Renal cortical epithelial cell (primary cell): ENCODE results near the gene EEF2K. TPM values are rescaled to one million over a fixed set of nuclear protein-coding genes. Genes with fewer than 3 reads are reported as not detected.

ENCODE experiments used
- DNase-seq: peaks from one replicate; pipeline ENCODE4 v3.0.0-alpha.2; 2011; ENCODE audit warnings: low read depth
- total RNA-seq: library from RNA; depleted of rRNA; stranded (reverse); fragments of >200 nt; gene quantifications from 2 replicates; pipeline ENCODE4 v1.2.3, GENCODE V29; 2014

EEF2K gene
- total RNA-seq, 1 donor from 2014 or later, result 16.9 TPM

- no peak for DNase-seq
Observed at GRCh38 chr16:22240023-22240710, 34.1 kb downstream of the EEF2K start.

DNA sequence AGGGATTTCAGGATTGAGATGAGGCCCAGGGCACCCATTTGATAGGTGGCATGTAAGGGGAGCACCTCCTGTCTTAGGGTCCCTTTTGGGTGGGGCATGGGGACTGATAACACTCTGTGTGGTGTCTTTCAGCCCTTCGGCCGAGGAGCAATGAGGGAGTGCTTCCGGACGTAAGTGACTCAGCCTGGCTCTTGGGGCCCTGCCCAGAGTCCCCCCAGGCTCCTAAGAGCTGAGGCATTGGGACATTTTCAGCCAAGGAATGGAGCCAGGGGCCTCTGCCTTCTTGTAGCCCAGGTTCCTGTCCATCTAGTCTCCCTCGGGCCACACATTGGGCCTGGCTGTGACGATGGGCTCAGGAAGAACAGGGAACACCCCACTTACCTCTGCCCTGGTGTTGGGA is 44.4 kb downstream of the EEF2K start:
- no peak for DNase-seq

DNA sequence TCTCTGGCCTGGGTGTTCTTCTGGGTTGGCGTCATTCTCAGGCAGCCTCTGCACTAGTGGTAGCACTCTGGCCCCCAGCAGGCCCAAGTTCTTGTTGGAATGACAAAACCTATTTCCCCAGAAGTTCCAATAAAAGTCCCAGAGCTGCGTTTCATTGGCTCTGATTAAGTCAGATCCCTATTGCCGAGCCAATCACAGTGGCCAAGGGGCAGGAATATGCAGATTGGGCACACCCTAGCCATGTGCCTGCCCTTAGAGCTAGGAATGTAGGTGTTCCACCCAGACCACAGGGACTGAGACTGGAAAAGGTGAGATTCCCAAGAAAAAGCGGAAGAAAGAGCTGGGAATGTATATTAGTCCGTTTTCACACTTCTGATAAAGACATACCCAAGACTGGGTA is 46.2 kb downstream of the EEF2K start:
- DNase-seq, result no peak

GRCh38 chr16:22253272-22253671 is 47.2 kb downstream of the EEF2K start:
- no peak for DNase-seq

- DNase-seq, result no peak
Observed at GRCh38 chr16:22255335-22255734, 49.3 kb downstream of the EEF2K start.

DNA sequence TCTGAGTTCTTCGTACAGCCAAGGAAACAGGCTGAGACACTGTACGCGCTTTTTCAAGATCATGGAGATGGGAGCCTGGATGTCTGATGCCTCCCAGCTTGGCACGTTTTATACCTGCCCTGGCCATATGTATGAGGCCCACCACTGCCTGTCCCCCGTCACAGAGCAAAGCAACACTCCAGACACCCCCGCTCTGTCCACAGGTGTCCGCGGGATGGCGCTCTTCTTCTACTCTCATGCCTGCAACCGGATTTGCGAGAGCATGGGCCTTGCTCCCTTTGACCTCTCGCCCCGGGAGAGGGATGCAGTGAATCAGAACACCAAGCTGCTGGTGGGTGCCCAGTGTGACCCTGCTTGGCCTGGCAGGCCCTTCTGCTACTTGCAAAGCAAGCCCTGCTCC is 51.4 kb downstream of the EEF2K start:
- no peak for DNase-seq

GRCh38 chr16:22260490-22260889 is 54.4 kb downstream of the EEF2K start:
- no peak for DNase-seq

- DNase-seq, result no peak
Observed at GRCh38 chr16:22262460-22262859, 56.4 kb downstream of the EEF2K start.

GRCh38 chr16:22264786-22265185 is 58.7 kb downstream of the EEF2K start:
- DNase-seq, result no peak

DNA sequence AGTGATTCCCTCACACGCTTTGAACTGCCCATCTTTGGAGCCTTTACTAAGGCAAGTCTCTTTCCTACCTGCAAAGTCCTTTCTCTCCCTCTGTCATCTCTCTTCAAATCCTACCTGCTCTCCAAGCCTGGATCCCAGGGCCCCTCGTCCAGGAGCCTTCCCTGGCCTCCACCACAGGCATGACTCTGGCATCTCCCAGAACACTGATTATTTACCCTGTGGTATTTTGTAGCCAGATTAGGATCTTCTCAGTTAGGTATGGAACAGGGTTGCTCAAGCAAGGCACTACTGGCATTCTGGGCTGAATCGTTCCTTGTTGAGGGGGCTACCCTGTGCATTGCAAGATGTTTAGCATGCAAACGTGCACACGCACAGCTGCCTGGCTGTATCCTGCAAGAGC is 59.3 kb downstream of the EEF2K start:
- DNase-seq, result no peak

- no peak for DNase-seq
Observed at GRCh38 chr16:22266546-22266945, 60.5 kb downstream of the EEF2K start.

GRCh38 chr16:22267764-22268163 is 61.7 kb downstream of the EEF2K start:
- no peak for DNase-seq

- no peak for DNase-seq
Observed at GRCh38 chr16:22270525-22270924, 64.4 kb downstream of the EEF2K start.

DNA sequence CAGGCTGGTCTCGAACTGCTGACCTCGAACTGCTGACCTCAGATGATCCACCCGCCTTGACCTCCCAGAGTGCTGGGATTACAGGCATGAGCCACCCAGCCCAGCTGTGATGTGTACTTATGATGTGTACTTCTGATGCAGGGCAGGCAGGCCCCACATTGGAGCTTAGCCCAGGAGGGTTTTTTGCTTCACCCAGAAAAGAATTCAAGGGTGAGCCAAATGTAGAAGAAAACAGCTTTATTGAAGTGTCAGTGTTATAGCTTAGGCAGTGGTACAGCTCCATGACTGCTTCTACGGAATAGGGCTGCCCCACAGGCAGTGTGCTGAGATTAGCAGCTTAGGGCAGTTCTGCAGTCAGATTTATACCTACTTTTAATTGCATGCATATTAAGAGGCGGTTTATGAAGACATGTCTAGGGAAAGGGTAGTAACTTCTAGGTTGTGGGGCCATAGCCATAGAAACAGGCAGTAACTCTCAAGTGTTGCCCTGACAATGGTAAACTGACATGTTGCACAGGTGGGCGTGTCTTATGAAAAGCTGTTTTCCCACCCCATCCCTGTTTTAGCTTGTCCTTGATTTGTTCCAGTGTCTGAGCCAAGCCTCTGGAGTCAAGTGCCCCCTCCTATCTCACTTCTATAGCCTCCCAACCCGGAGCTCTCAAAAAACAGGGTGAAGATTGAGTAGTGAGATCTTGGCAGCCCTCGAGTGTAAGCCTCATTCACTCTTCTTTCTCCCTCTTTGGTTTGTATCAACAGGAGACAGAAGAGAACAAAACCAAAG is 67.0 kb downstream of the EEF2K start:
- no peak for DNase-seq

- no peak for DNase-seq
Observed at GRCh38 chr16:22274916-22275315, 68.8 kb downstream of the EEF2K start.

DNA sequence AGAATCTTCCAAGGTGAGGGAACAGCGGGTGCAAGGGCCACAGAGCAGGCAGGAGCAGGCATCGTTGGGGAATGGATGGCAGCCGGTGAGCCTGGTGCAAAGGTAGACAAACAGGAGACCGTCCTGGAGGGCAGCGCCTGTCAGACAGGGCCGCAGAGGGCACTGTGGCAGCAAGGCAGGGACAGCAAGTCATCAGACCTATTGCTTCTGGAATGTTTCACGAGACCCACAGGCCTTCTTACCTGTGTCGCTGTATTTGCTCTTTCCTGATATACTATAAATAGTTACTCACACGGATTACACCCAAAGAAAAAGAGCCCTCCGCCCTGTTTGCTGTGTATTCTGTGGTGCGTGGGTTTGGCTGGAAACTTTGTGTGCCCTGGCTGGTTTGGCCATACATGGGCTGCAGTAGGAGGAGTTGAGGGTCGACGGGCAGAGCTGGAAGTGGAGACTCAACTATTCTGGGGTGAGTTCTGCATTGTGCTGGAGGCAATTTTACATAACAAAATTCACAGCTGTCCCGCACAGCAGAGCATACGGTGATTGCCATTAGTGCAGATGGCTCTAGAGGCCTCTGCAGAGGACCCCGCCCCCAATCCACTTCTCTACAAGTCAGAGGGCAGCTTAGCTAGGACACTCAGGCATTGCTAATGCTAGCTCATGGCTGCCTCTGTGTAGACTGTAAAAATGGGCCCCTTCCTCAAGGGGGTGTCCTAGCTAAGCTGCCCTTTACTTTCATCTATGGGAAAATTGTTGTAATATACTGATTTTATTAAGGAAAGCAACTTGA is 72.6 kb downstream of the EEF2K start:
- no peak for DNase-seq

DNA sequence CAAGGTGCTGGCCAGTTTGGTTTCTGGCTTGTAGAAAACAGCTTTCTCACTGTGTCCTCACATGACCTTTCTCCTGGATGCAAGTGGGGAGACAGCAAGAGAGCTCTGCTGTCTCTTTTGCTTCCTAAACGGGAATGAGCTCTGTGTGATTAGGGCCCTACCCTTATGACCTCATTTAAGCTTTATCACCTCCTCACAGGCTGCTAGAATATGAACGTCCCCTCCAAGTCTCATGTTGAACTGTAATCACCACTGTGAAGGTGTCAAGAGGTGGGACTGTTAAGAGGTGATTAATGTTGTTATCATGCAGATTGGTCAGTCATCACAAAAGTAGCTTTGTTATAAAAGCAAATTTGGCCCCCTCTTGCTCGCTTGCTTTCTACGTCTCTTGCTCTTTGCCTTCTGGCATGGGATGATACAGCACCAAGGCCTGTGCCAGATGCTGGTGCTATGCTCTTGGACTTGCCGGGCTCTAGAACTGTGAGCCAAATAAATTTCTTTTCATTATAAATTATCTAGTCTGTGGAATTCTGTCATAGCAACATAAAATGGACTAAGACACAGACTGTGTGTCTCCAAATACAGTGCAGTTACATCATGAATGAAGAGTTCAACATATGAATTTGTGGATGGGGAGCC is 76.3 kb downstream of the EEF2K start:
- no peak for DNase-seq

GRCh38 chr16:22284637-22285036 is 78.6 kb downstream of the EEF2K start:
- peak; percentile 42 for DNase-seq

DNA sequence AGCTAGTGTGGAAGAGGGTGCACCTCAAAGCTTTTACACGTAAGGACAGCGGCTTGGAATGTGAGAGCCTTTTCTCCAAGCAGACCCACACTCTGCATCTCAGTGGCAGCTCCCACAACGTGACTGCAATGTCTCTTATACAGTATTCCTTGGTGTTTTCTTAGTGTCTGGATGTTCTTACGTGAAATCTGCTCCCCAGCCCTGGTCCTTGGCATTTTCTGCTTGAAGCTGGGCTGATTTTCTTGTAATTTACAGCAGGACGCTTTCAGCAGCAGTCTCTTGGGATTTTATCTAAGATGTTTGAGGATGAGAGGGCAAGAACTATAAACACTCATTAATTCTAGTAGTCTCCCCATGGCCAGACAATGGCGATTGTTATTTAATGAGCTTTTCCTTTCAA is 79.0 kb downstream of the EEF2K start:
- DNase-seq, result no peak

DNA sequence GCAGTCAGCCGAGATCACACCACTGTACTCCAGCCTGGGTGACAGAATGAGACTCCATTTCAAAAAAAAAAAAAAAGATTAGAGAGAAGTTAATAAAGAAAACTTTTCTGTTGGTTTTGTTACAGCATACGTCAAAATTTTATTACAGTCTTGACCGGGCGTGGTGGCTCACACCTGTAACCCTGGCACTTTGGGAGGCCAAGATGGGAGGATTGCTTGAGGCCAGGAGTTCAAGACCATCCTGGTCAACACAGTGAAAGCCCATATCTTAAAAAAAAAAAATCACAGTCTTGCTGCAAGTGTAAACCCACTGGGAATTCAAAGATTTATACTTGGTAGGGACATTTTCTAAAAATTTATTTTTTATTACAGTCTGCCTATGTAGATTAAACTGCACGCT is 84.9 kb downstream of the EEF2K start:
- no peak for DNase-seq

- DNase-seq, result no peak
Observed at GRCh38 chr16:22291860-22292318, 85.8 kb downstream of the EEF2K start.

DNA sequence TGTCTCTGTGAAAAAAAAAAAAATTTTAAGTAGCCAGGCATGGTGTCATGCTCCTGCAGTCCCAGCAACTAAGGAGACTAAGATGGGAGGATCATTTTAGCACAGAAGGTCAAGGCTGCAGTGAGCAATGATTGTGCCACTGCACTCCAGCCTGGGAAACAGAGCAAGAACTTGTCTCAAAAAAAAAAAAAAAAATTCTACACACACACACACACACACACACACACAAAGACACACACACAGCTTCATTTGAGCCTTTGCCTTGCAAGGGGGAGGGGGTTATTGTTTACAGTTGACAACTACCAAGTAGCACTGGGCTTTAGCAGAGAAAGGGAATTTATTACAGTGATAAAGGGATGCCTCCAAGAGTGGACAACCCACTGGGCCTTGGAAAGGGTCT is 86.2 kb downstream of the EEF2K start:
- DNase-seq, result no peak
